ENCODE results near the gene CAMKK2. TPM values are rescaled to one million over a fixed set of nuclear protein-coding genes. Genes with fewer than 3 reads are reported as not detected.

The CAMKK2 gene
- total RNA-seq, result 37.4 and 38.2 TPM in 2 replicates

GRCh38 chr12:121296618-121297434 is at the start of gene CAMKK2:
Gene CAMKK2 (minus strand): TSS chr12:121296709. CDS start chr12:121274526, 22,183 bp downstream.
- H3K27ac Mint-ChIP-seq, result peak within 1 kb of the TSS; percentile 87
- no peaks in the 10 kb centered on the region for H3K9me3 Mint-ChIP-seq
- peak within 1 kb of the TSS; percentile 93 for H3K4me3 Mint-ChIP-seq
- H3K27me3 Mint-ChIP-seq, result no peaks in the 10 kb centered on the region
- intact Hi-C loops (cut with micrococcal nuclease), result loop anchor here (2.0 to 5.0 kb wide), 2 partner anchors 56 to 85 kb away; partner anchors contain the start of genes ANAPC5 and P2RX4
- peaks cover 17% of the 10 kb centered on the region for H3K36me3 Mint-ChIP-seq (ENCODE audit: low read depth)
- DNase-seq, result peak; percentile 98
- H3K4me1 Mint-ChIP-seq, result peaks cover 22% of the 10 kb centered on the region

- H3K27ac Mint-ChIP-seq, result no peak overlapping the region
- H3K9me3 Mint-ChIP-seq, result no peaks in the 10 kb centered on the region
- H3K36me3 Mint-ChIP-seq (ENCODE audit: low read depth), result peaks cover 54% of the 10 kb centered on the region
- H3K4me3 Mint-ChIP-seq, result no peak overlapping the region
- intact Hi-C loops (cut with micrococcal nuclease), result no loop called here
- no peaks in the 10 kb centered on the region for H3K27me3 Mint-ChIP-seq
- peaks cover 25% of the 10 kb centered on the region for H3K4me1 Mint-ChIP-seq
- DNase-seq, result no peak
Observed at GRCh38 chr12:121345151-121345815, 48.8 kb upstream of the CAMKK2 start.

GRCh38 chr12:121344506-121344905 is 48.0 kb upstream of the CAMKK2 start:
- Mint-ChIP-seq H3K27me3 (no peaks in the 10 kb centered on the region), H3K4me3 (no peak overlapping the region), H3K27ac (no peak overlapping the region), H3K36me3 (ENCODE audit: low read depth) (peaks cover 59% of the 10 kb centered on the region), H3K4me1 (peaks cover 23% of the 10 kb centered on the region), H3K9me3 (no peaks in the 10 kb centered on the region)
- intact Hi-C loops (cut with micrococcal nuclease), result no loop called here
- DNase-seq, result no peak

- Mint-ChIP-seq H3K4me3 (no peak overlapping the region), H3K36me3 (ENCODE audit: low read depth) (peaks cover 65% of the 10 kb centered on the region), H3K27ac (peak overlapping the region; percentile 2), H3K27me3 (no peaks in the 10 kb centered on the region), H3K9me3 (no peaks in the 10 kb centered on the region), H3K4me1 (peaks cover 3% of the 10 kb centered on the region)
- intact Hi-C loops (cut with micrococcal nuclease), result no loop called here
- no peak for DNase-seq
Observed at GRCh38 chr12:121337416-121337815, 40.9 kb upstream of the CAMKK2 start.

GRCh38 chr12:121334513-121335343 is 38.2 kb upstream of the CAMKK2 start:
- no peaks in the 10 kb centered on the region for H3K27me3 Mint-ChIP-seq
- H3K27ac Mint-ChIP-seq, result peak overlapping the region; percentile 51
- intact Hi-C loops (cut with micrococcal nuclease), result loop anchor here (1.0 to 5.0 kb wide), 2 partner anchors 93 to 109 kb away; no protein-coding TSS in a partner anchor

GRCh38 chr12:121333747-121334146 is 37.2 kb upstream of the CAMKK2 start:
- Mint-ChIP-seq H3K27me3 (no peaks in the 10 kb centered on the region), H3K4me1 (peaks cover 3% of the 10 kb centered on the region), H3K36me3 (ENCODE audit: low read depth) (peaks cover 65% of the 10 kb centered on the region), H3K4me3 (no peak overlapping the region), H3K27ac (no peak overlapping the region), H3K9me3 (no peaks in the 10 kb centered on the region)
- no peak for DNase-seq
- intact Hi-C loops (cut with micrococcal nuclease), result loop anchor here (1.0 to 5.0 kb wide), 2 partner anchors 94 to 110 kb away; no protein-coding TSS in a partner anchor

More at GRCh38 chr12:121334513-121335343, 38.2 kb upstream of the CAMKK2 start:
- DNase-seq, result peak; percentile 80
- peaks cover 3% of the 10 kb centered on the region for H3K4me1 Mint-ChIP-seq
- no peak overlapping the region for H3K4me3 Mint-ChIP-seq
- peaks cover 68% of the 10 kb centered on the region for H3K36me3 Mint-ChIP-seq (ENCODE audit: low read depth)
- no peaks in the 10 kb centered on the region for H3K9me3 Mint-ChIP-seq

GRCh38 chr12:121331248-121331647 is 34.7 kb upstream of the CAMKK2 start:
- H3K27me3 Mint-ChIP-seq, result no peaks in the 10 kb centered on the region
- peaks cover 71% of the 10 kb centered on the region for H3K36me3 Mint-ChIP-seq (ENCODE audit: low read depth)
- H3K4me1 Mint-ChIP-seq, result peaks cover 3% of the 10 kb centered on the region
- DNase-seq, result no peak
- H3K4me3 Mint-ChIP-seq, result no peak overlapping the region
- no peak overlapping the region for H3K27ac Mint-ChIP-seq
- intact Hi-C loops (cut with micrococcal nuclease), result loop anchor here (5.0 kb wide), 1 partner anchor 96 kb away; no protein-coding TSS in a partner anchor
- H3K9me3 Mint-ChIP-seq, result no peaks in the 10 kb centered on the region

- Mint-ChIP-seq H3K27ac (no peak overlapping the region), H3K27me3 (no peaks in the 10 kb centered on the region), H3K9me3 (no peaks in the 10 kb centered on the region), H3K4me3 (no peak overlapping the region), H3K4me1 (peaks cover 3% of the 10 kb centered on the region), H3K36me3 (ENCODE audit: low read depth) (peaks cover 74% of the 10 kb centered on the region)
- DNase-seq, result no peak
- intact Hi-C loops (cut with micrococcal nuclease), result loop anchor here (5.0 kb wide), 1 partner anchor 97 kb away; no protein-coding TSS in a partner anchor
Observed at GRCh38 chr12:121330692-121331091, 34.2 kb upstream of the CAMKK2 start.

GRCh38 chr12:121330195-121330594 is 33.7 kb upstream of the CAMKK2 start:
- Mint-ChIP-seq H3K36me3 (ENCODE audit: low read depth) (peaks cover 72% of the 10 kb centered on the region), H3K9me3 (no peaks in the 10 kb centered on the region), H3K4me3 (no peak overlapping the region), H3K27me3 (no peaks in the 10 kb centered on the region), H3K27ac (no peak overlapping the region), H3K4me1 (peaks cover 3% of the 10 kb centered on the region)
- DNase-seq, result no peak
- intact Hi-C loops (cut with micrococcal nuclease), result loop anchor here (5.0 kb wide), 1 partner anchor 97 kb away; no protein-coding TSS in a partner anchor

GRCh38 chr12:121328620-121329019 is 32.1 kb upstream of the CAMKK2 start:
- H3K36me3 Mint-ChIP-seq (ENCODE audit: low read depth), result peaks cover 70% of the 10 kb centered on the region
- no peak overlapping the region for H3K27ac Mint-ChIP-seq
- no peaks in the 10 kb centered on the region for H3K9me3 Mint-ChIP-seq
- DNase-seq, result no peak
- no peak overlapping the region for H3K4me3 Mint-ChIP-seq
- no peaks in the 10 kb centered on the region for H3K27me3 Mint-ChIP-seq
- intact Hi-C loops (cut with micrococcal nuclease), result no loop called here
- no peaks in the 10 kb centered on the region for H3K4me1 Mint-ChIP-seq

- peaks cover 65% of the 10 kb centered on the region for H3K36me3 Mint-ChIP-seq (ENCODE audit: low read depth)
- H3K4me3 Mint-ChIP-seq, result no peak overlapping the region
- no peaks in the 10 kb centered on the region for H3K9me3 Mint-ChIP-seq
- no peaks in the 10 kb centered on the region for H3K4me1 Mint-ChIP-seq
- intact Hi-C loops (cut with micrococcal nuclease), result no loop called here
- no peak for DNase-seq
- no peak overlapping the region for H3K27ac Mint-ChIP-seq
- no peaks in the 10 kb centered on the region for H3K27me3 Mint-ChIP-seq
Observed at GRCh38 chr12:121326996-121327674, 30.6 kb upstream of the CAMKK2 start.

GRCh38 chr12:121325922-121326396 is 29.4 kb upstream of the CAMKK2 start:
- no peak for DNase-seq
- Mint-ChIP-seq H3K27me3 (no peaks in the 10 kb centered on the region), H3K4me1 (no peaks in the 10 kb centered on the region), H3K9me3 (no peaks in the 10 kb centered on the region), H3K36me3 (ENCODE audit: low read depth) (peaks cover 64% of the 10 kb centered on the region), H3K4me3 (no peak overlapping the region), H3K27ac (no peak overlapping the region)
- intact Hi-C loops (cut with micrococcal nuclease), result no loop called here

GRCh38 chr12:121323908-121324307 is 27.4 kb upstream of the CAMKK2 start:
- no peaks in the 10 kb centered on the region for H3K9me3 Mint-ChIP-seq
- H3K27me3 Mint-ChIP-seq, result no peaks in the 10 kb centered on the region
- DNase-seq, result no peak
- no peak overlapping the region for H3K27ac Mint-ChIP-seq
- intact Hi-C loops (cut with micrococcal nuclease), result no loop called here
- H3K4me3 Mint-ChIP-seq, result no peak overlapping the region
- H3K36me3 Mint-ChIP-seq (ENCODE audit: low read depth), result peaks cover 53% of the 10 kb centered on the region
- no peaks in the 10 kb centered on the region for H3K4me1 Mint-ChIP-seq

All from activated CD4-positive, alpha-beta T cell treated with anti-CD3 and anti-CD28 coated beads, Interleukin-2, amount 10 ng/mL, durations not matched to agents 24 days and 14 days (primary cell).